Stromal cell of bone marrow (primary cell): ENCODE data around the gene NSA2.
A peak's percentile ranks its signal among the peaks of the same experiment; 100 is the strongest.
"Not testable (repeated sequence)": the region's sequence is repeated elsewhere in the genome, so short reads cannot be mapped to it uniquely, and the experiment has no call there.

Experiments
- DNase-seq: peaks from one replicate; pipeline ENCODE4 v3.0.0-alpha.2; 2012; ENCODE audit warnings: low read depth

The NSA2 gene

DNA sequence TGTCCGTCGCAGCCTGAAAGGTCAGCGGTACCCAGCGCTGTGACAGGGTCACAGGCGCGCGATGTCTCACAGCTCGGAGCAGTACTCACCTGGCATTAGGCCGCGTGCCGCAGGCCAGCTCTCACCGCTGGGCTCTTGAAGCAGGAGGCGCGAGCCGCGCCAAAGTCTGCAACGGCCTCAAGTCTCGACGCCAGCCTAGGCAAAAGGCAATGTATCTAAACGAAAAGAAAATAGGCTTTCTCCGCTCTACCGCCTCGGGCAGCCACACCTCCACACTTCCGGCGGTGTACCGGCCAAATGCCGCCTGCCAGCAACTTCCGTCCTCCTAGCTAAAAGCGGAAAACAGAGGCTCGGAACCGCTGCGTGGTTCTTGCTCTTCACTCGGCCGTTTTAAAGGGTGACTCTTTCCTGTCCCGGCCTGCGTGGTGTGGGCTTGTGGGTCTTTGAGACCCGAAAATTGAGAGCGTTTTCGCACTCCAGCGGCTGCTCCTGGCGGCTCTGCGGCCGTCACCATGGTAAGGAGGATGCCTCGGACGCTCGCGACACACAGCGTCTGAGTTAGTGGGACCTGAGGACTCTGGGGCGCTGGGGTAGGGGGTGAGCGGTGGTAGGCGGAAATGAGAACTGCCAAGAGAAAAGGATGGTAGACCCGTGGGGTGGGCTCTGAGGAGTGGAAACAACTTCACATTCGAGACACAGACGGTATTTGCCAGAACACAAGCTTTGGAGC is at the start of gene NSA2, which contains the start of gene GFM2:
Gene NSA2 (plus strand): TSS at position 401 of the 730 bp plus-strand sequence. CDS start 112 bp downstream, at position 513.
Gene GFM2 (minus strand): TSS at position 269 of the 730 bp plus-strand sequence. CDS start 3,375 bp downstream, outside the sequence.
- DNase-seq = peak; percentile 90

DNA sequence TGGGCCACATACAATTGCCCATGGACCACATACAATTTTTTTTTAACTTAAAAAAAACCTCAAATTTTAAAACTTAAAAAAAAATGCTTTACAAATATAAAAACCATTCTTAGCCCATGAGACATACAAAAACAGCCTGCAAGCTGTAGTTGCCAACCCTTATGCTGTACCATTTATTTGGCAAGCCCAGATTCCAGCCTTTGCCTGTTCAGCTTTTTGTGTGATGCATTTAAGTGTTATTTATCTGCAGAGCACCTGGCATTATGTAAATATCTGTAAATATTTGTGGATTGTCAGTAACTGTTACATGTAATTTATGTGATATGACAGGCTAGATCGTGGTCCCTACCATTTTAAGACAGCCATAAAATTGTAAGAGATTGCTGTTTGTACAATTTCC is 49.5 kb upstream of the NSA2 start:
- DNase-seq = no peak

DNA sequence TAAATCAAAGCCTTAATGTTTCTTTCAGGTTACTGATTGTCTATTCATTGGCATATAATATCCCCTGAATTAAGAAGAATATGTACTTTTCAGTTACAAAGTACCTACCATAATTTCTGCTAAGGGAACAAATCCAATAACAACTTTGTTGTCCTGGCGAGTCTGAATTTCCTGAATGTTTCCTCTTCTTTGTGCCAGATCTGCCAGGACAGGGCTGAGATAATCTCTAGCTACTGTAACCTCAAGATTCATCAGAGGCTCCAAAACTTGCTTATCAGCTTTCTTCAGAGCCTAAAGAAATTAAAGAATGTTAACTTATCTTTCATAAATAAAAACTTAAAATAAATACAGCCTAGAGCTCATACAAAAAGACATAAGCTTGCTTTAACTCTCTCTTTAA is 44.8 kb upstream of the NSA2 start:
- no peak for DNase-seq

DNA sequence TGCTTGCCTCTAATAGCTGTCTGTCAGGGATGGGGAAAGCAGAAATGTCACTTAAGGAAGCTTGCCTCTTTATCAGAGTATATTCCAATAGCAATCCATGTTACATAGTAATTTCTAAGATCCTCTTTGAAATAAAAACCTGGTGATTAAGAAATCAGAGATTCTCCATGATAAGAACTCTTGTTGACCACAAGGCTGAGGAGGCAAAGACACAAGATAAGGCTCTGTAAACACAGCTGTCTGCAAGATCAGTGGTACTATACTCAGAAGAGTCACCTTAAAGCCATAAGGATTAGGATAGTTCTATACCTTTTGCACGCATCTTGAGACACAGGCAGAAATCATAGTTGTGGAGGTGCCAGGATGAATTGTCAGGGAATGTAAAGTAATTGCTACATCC is 41.7 kb upstream of the NSA2 start:
- no peak for DNase-seq

DNA sequence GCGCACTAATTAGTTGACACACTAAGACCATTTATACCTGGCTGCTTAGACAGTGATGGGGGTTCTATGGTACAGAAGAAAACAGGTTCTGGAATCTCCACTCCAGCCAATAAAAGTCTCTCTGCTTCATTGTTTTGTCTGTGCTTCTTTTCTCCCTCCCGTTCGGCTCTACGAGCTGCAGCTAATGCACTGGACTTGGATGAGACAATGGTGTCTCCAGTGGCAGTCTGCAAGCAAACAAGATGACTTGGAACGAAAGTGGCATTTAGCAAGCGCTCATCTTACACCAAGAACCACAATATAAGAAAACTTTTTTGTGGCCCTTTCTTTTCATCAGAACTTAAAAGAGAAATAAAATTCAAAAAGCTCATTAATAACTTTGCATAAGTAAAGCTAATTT is 30.3 kb upstream of the NSA2 start:
- DNase-seq = no peak

DNA sequence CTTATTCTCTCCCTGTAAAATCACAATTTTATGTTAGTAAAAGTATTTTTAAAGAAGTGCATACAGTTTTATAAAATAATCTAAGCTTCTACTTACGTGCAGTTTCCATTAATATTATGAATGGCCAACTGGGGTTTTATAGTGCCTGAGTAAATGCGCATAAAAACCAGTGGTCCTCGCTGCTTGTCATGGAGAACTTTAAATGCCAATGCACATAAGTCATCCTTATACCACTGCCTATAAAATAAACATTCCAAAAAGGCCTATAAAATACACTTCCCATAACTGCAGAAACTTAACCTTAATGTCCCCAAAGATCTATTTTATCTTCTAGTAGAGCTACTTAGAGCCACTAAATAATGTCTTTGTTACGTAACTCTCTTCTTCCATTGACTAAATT is 28.6 kb upstream of the NSA2 start:
- DNase-seq = no peak

DNA sequence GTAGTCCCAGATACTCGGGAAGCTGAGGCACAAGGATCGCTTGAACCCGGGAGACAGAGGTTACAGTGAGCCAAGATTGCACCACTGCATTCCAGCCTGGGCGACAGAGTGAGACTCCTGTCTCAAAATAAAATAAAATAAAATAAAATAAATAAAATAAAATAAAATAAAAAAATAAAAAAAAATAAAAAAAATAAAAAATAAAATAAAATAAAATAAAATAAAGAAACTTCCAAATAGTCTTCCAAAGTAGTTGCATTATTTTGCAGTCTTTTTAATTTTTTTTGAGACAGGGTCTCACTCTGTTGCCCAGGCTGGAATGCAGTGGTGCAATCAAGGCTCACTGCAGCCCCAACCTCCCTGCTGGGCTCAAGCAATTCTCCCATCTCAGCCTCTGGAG is 18.3 kb upstream of the NSA2 start:
- DNase-seq = not testable (repeated sequence)

DNA sequence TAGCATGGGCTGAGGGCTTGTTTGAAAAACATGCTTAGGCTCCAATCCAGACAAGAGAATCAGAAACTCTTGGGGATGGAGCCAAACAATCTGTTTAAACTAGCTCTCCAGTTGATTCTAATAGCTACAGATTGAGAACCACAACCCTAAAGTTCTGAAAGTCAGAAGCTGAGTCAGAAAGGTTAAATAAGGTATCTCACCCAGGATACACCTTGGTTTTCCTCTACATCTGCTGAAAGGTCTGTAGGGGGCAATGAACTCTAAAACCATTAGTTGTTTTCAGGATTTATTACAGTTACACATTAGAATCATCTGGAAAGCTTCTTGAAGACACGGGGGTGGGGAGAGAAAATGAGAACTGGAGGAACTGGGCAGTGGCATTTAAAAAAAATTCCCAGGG is 5.8 kb upstream of the NSA2 start:
- no peak for DNase-seq

DNA sequence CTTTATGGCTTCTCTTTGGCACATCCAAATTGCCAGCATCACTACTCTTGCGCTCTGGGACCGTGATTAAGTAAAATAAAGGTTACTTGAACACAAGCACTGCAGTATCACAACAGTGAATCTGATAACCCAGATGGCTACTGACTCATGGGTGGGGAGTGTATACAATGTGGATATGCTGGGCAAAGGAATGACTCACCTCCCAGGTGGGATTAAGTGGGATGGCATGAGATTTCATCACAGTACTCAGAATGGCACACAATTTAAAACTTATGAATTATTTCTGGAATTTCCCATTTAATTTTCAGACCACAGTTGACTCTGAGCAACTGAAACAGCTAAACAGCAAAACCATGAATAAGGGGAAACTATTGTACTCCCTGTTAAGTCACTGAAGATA is 4.5 kb upstream of the NSA2 start:
- peak; percentile 13 for DNase-seq

DNA sequence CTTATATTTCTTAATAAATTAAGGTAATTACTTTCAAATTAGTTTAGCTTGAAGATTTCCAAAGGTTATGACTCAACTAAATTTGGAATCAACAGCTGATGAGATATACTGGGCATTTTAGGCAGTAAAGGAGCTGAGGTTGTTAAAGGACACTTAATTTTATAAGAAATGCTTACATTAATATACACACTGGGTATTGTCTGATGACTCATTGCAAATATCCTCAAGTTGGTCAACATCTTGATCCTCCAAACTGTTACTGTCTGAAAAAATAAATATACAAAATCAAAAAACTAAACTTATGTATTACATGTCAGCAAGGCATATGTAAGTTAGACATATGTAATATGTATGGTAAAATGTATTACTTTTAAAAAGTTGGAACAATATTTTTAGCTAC is 3.5 kb upstream of the NSA2 start:
- no peak for DNase-seq

DNA sequence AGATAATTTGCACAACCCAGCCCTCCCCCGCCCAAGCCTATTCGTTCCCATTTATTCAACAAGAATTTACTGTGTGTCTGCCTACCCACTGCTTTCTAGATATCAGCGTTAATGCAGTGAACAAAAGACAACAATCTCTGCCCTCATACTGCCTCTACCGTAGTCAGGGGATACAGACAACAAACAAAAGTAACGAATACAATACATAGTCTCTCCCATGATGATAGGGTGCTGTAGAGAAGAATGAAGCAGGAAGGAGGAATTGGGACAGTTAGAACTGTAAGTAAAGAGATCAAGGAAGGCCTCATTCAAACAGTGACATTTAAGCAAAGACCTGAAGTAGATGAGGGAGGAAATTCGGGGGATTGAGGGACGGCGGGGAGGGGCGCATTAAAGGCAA is 1.8 kb upstream of the NSA2 start:
- DNase-seq = no peak

DNA sequence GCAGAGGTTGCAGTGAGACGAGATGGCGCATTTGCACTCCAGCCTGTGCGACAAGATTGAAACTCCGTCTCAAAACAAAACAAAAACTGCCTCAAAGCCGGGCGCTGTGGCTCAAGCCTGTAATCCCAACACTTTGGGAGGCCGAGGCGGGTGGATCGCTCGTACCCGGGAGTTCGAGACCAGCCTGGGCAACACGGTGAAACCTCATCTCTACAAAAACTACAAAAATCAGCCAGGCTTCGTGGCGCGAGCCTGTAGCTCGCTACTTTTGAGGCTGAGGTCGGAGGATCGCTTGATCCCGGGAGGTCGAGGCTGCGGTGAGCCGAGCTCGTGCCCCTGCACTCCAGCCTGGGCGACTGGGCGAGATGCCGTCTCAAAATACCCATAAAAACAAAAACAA is 1.1 kb upstream of the NSA2 start:
- no peak for DNase-seq

DNA sequence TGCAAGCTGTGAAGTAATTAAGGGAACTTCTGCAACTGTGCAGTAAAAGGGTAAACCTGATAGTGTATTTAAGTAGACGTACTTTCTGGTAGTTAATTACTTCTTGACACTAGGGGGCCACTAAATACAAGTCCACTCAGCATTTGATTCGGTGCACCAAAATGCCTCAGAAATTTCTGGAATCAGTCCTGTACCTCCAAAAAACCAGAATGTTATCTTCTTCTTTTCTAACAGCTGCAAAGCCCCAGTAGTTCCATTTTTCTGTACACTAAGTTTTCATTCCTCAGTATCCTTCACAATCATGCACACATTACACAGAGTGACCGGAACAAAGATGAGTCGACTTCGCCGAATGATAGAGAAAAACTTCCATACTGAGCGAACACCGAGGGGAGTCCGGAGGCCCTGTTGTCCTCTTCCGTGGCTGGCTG is 616 bp upstream of the NSA2 start:
- peak; percentile 13 for DNase-seq

DNA sequence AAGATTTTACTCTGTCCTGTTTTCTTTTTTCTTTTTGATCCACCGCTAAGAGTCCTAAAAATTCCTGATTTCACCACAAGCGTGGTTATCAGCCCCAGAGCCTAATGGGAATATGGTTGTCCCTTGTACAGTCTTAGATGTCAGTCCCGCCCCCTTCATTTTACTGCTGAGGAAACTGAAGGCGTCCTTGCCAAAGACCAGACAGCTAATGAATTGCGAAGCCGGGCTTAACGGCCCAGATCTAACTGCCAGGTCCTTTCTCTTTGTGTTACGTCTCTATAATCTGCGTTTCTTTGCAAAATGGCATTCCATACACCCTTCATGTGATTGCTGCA is 497 bp downstream of the NSA2 start:
- no peak for DNase-seq

DNA sequence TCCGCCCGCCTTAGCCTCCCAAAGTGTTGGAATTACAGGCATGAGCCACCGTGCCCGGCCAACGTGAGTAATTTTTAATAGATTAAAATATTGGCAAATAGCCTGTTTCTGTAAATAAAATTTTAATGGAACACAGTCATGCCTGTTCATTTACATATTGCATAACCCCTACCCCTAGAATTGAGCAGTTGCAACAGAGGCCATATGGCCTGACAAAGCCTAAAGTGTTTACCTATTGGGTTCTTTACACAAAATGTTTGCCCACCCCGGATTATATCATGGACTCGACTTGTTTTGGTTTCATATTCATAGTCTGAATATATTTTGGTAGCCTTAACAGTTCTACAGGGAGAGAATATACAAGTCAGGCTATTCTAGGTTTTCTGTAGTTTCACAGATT is 5.3 kb downstream of the NSA2 start:
- DNase-seq = no peak

DNA sequence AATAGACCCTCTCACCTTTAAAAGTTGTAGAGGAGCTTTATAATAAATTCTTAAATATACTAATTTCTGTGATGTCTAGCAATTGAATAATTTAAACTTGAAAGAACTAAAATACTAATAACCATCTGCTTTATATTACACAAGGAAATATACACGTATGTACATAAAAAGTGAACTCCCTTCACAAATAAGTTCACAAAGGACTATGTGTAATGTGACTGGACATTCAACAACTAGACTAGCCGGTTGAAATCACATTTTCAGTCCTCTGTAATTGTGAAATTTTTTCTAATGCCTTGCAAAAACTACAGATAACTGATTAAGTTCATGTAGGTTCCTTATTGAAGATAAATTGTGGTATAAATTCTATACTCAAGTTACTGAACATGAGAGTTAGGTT is 11.6 kb downstream of the NSA2 start:
- DNase-seq = no peak

DNA sequence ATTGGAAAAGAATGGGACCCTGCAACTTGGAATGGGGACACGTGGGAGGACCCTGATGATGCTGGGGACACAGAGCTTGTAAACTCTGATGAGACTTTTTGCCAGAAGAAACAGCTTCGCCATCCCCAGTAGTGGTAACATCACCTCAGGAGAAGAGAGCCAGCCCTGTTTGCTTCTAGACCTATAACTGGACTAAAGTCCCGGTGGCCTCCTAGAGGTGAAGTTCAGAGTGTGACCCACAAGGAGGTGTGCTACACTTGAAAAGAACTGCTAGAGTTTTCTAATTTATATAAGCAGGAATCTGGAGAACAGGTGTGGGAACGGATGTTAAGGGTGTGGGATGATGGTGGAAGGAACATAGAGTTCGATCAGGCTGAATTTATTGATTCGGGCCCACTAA is 19.8 kb downstream of the NSA2 start:
- no peak for DNase-seq

DNA sequence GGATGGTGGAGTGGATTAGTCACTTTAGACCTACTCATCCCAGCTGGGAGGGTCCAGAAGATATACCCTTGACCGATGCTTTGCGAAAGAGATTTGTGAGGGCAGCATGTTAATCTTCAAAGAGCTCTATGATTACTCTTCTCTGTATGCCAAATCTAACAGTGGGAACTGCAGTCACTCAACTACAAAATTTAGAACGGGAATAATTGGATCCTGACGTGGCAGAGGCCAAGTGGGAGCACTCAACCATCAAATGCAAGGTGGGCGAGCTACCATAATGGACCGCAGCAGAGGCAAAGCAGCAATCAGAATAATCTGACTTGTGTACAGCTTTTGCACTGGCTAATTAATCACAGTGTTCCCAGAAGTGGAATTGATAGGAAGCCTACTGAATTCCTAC is 20.4 kb downstream of the NSA2 start:
- DNase-seq = no peak

DNA sequence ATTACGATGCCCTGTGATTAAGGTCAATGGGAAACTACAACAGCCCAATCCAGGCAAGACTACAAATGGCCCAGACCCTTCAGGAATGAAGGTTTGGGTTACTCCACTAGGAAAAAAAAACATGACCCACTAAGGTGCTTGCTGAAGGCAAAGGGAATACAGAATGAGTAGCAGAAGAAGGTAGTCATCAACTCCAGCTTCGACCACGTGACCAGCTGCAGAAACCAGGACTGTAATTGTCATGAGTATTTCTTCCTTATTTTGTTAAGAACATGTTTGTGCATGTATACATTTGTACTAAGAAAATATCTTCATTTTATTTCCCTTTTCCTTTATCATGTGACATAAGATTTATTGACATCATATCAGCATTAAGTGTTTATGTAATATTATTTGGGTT is 24.6 kb downstream of the NSA2 start:
- not testable (repeated sequence) for DNase-seq

DNA sequence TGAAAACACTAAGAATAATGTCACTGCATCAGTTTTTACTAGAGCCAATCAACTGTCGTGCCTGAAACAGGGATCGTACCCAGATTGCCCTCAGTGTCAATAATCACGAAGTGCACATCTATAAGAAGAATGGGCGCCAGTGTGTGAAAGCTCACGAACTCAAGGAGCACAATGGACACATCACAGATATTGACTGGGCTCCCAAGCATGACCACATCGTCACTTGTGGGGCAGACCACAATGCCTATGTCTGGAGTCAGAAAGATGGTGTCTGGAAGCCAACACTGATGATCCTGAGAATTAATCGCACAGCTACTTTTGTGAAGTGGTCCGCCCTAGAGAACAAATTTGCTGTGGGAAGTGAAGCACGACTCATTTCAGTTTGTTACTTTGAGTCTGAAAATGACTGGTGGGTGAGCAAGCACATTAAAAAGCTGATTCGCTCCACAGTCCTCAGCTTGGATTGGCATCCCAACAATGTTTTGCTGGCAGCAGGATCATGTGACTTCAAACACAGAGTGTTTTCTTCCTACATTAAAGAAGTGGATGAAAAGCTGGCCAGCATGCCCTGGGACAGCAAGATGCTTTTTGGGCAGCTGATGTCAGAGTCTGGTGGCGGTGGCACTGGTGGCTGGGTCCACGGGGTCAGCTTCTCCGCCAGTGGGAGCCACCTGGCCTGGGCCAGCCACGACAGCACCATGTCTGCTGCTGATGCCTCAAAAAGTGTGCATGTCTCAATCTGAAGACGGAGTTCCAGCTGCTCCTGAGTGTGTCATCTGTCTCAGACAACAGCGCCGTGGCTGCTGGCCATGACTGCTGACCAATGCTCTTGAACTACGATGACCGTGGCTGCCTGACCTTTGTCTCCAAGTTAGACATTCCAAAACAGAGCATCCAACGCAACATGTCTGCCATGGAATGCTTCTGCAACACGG is 32.2 kb downstream of the NSA2 start:
- DNase-seq = no peak

DNA sequence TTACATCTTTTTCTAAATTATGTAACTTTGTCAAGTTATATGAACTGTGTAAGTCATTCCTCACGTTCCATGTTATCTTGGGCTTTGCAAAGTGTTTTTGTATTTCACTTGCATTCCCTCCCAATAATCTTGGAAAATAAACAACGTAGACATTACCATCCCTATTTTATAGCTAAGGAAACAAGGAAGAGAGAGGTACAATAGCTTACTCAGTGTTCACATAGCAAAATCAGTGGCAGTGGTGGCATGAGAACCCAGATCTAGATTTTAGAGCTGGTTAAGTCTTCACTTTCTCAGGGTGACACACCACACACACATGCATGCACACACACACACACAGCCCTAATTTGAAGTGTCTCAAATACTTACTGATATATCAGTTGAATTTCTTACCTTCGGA is 34.1 kb downstream of the NSA2 start:
- DNase-seq = no peak

DNA sequence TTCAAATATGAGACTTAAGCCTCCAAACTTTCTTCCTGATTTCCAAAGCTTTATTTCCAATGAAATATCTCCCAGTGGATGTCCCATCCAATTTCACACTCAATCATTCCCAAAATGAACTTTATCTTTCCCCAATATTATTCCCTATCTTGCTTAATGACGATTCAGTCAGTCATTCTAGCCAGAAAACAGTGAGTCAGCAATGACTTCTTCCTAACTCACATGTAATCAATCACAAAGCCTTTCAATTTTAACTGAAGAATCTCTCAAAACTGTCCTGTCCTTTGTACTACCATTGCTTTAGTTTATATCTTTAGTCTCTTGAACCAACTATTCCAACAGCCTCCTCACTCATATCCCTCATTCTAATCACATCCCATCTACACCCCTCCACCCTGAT is 34.9 kb downstream of the NSA2 start:
- DNase-seq = peak; percentile 9

DNA sequence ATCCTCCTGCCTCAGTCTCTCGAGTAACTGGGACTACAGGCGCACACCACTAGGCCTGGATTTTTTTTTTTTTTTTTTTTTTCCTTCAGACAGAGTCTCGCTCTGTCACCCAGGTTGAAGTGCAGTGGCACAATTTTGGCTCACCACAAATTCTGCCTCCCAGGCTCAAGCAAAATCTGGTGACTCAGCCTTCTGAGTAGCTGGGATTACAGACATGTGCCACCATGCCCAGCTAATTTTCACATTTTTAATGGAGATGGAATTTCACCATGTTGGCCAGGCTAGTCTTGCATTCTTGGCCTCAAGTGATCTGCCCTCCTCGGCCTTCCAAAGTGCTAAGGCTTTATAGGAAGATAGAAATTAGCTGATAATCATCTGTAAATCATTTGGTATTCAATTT is 43.9 kb downstream of the NSA2 start:
- no peak for DNase-seq
